ENCODE measurements around the gene OR9A2. TPM values are rescaled to one million over a fixed set of nuclear protein-coding genes. Genes with fewer than 3 reads are reported as not detected.

OR9A2 gene
- total and polyA plus RNA-seq, 10 donors, result 0.64 TPM; not detected in 9

- DNase-seq, result no peak
- Histone ChIP-seq H3K27me3 (replicated peaks in 1 of 7) (no peaks in the 10 kb centered on the region), H3K36me3 (no peaks in the 10 kb centered on the region), H3K4me1 (peaks cover 0 to 13% (median 4%) of the 10 kb centered on the region in 6 donors), H3K4me3 (no peak overlapping the region), H3K27ac (no peak overlapping the region), H3K9me3 (peaks cover 0 to 5% (median 0%) of the 10 kb centered on the region in 8 donors)
- TF ChIP-seq POLR2A (IDR thresholded peaks at IDR 0.05), result no peak
- no peak for TF ChIP-seq POLR2AphosphoS5 (IDR thresholded peaks at IDR 0.05)
- TF ChIP-seq CTCF (IDR thresholded peaks at IDR 0.05 in 8 of 11, conservative IDR thresholded peaks at IDR 0.05 in 3 of 11), result no peak
- intact Hi-C loops (cut with DNase I; ENCODE audit: low total_unique reads), result loop anchor here (10.0 kb wide), 2 partner anchors 146 to 366 kb away; partner anchors contain the start of gene EPHB6
- WGBS, 5 donors, result 84 to 93% (median 88%) methylated on average over 2 of the region's 2 CpGs
These were observed 26.3 kb downstream of the OR9A2 start for GRCh38 chr7:143000648-143001047.

- Histone ChIP-seq H3K9me3 (peaks cover 0 to 5% (median 0%) of the 10 kb centered on the region in 8 donors), H3K27me3 (replicated peaks in 1 of 7) (no peaks in the 10 kb centered on the region), H3K4me3 (no peak overlapping the region), H3K4me1 (peaks cover 0 to 13% (median 4%) of the 10 kb centered on the region in 6 donors), H3K27ac (no peak overlapping the region), H3K36me3 (no peaks in the 10 kb centered on the region)
- no peak for DNase-seq
- intact Hi-C loops (cut with DNase I; ENCODE audit: low total_unique reads), result loop anchor here (10.0 kb wide), 2 partner anchors 145 to 365 kb away; partner anchors contain the start of gene EPHB6
- no peak for TF ChIP-seq POLR2AphosphoS5 (IDR thresholded peaks at IDR 0.05)
- TF ChIP-seq CTCF (IDR thresholded peaks at IDR 0.05 in 8 of 11, conservative IDR thresholded peaks at IDR 0.05 in 3 of 11), result no peak
- no peak for TF ChIP-seq POLR2A (IDR thresholded peaks at IDR 0.05)
These were observed 27.1 kb downstream of the OR9A2 start for GRCh38 chr7:142999793-143000192.

- Histone ChIP-seq H3K9me3 (peaks cover 0 to 5% (median 0%) of the 10 kb centered on the region in 8 donors), H3K36me3 (no peaks in the 10 kb centered on the region), H3K27me3 (replicated peaks in 1 of 7) (no peaks in the 10 kb centered on the region), H3K4me3 (no peak overlapping the region), H3K27ac (no peak overlapping the region), H3K4me1 (peaks cover 0 to 12% (median 4%) of the 10 kb centered on the region in 6 donors)
- intact Hi-C loops (cut with DNase I; ENCODE audit: low total_unique reads), result no loop called here
- no peak for DNase-seq
- WGBS, 5 donors, result 87 to 93% (median 91%) methylated on average over 6 of the region's 6 CpGs
- no peak for TF ChIP-seq POLR2AphosphoS5 (IDR thresholded peaks at IDR 0.05)
- no peak for TF ChIP-seq CTCF (IDR thresholded peaks at IDR 0.05 in 8 of 11, conservative IDR thresholded peaks at IDR 0.05 in 3 of 11)
- TF ChIP-seq POLR2A (IDR thresholded peaks at IDR 0.05), result no peak
These were observed 28.0 kb downstream of the OR9A2 start for GRCh38 chr7:142998966-142999365.

DNA sequence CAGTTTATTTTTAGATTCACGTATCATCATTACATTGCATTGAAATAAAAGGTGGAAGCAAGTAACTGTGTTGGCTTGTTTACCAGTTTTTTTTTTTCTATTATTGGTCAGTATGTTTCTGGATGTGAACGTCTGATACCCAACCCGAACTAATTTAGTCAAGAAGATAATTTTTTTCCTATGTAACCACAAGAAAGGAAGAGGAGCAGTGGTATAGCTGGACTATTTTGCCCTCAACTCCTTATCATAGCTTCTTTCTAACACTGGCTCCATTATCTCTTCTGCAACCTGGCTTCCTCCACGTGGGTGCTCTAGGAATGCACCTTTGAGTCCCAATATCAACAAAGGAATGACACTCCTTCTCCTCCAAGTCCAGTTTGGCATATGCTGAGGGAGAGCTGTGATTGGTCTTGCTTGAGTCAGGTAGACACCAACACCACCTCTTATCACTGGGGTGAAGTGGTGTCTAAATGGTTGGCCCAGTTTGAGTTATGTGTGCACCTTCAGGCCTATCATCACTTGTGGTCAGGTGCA lies 29.4 kb downstream of the OR9A2 start:
- Histone ChIP-seq H3K27me3 (replicated peaks in 1 of 7) (peaks cover 0 to 3% (median 0%) of the 10 kb centered on the region in 7 donors), H3K9me3 (peaks cover 0 to 5% (median 0%) of the 10 kb centered on the region in 8 donors), H3K36me3 (no peaks in the 10 kb centered on the region), H3K4me3 (no peak overlapping the region), H3K4me1 (no peaks in the 10 kb centered on the region), H3K27ac (no peak overlapping the region)
- DNase-seq, result no peak
- intact Hi-C loops (cut with DNase I; ENCODE audit: low total_unique reads), result no loop called here
- TF ChIP-seq POLR2A (IDR thresholded peaks at IDR 0.05) (no peak), CTCF (IDR thresholded peaks at IDR 0.05 in 8 of 11, conservative IDR thresholded peaks at IDR 0.05 in 3 of 11) (no peak), POLR2AphosphoS5 (IDR thresholded peaks at IDR 0.05) (no peak)
- WGBS, 5 donors, result 64 to 84% (median 74%) methylated on average over 4 of the region's 4 CpGs

All from spleen (tissue), 11 donors.